ENCODE results near the gene CSRNP3. TPM values are rescaled to one million over a fixed set of nuclear protein-coding genes. Genes with fewer than 3 reads are reported as not detected.

CSRNP3 gene
- total RNA-seq, 1 experiment from 2014 or later = not detected

GRCh38 chr2:165623161-165623560 lies 153.7 kb downstream of the CSRNP3 start:
- no peak for ATAC-seq
- CTCF ChIA-PET = no interaction called here
- intact Hi-C loops (cut with micrococcal nuclease; ENCODE audit: unreplicated experiment) (no loop called here), in situ Hi-C loops (cut with HindIII; ENCODE audit: low pct_unique_long_range_greater_than_20kb, low sequenced_read_pairs) (no loop called here)
- no TSS peak for BruUV-seq (replicated peaks)
- H3K27me3 ChIP-seq (ENCODE audit: control insufficient read depth, insufficient read depth, low read length) = no peaks in the 10 kb centered on the region
- no peak overlapping the region for H3K4me3 ChIP-seq (ENCODE audit: low read depth in 2 of 2, low read length in 2 of 2)
- POLR2A ChIA-PET = no interaction called here
- no peaks in the 10 kb centered on the region for H3K9me3 ChIP-seq (ENCODE audit: control insufficient read depth, insufficient read depth, low read depth, low read length)
- H3K36me3 ChIP-seq (ENCODE audit: control insufficient read depth, insufficient read depth, low read length) = no peaks in the 10 kb centered on the region
- H3K4me1 ChIP-seq (ENCODE audit: control insufficient read depth, insufficient read depth, low read length) = no peaks in the 10 kb centered on the region
- H3K27ac ChIP-seq (ENCODE audit: low read length) = no peak overlapping the region
- TF ChIP-seq SIN3A (IDR thresholded peaks at IDR 0.05; ENCODE audit: borderline replicate concordance, insufficient read depth, low read depth, low read length) = no peak
- TF ChIP-seq TCF7L2 (IDR thresholded peaks at IDR 0.05; ENCODE audit: low read depth, low read length) = no peak
- TF ChIP-seq REST (IDR thresholded peaks at IDR 0.05; ENCODE audit: insufficient read depth in 1 of 2, low read depth in 2 of 2, low read length in 1 of 2) = no peak
- TF ChIP-seq, protein P1, sequence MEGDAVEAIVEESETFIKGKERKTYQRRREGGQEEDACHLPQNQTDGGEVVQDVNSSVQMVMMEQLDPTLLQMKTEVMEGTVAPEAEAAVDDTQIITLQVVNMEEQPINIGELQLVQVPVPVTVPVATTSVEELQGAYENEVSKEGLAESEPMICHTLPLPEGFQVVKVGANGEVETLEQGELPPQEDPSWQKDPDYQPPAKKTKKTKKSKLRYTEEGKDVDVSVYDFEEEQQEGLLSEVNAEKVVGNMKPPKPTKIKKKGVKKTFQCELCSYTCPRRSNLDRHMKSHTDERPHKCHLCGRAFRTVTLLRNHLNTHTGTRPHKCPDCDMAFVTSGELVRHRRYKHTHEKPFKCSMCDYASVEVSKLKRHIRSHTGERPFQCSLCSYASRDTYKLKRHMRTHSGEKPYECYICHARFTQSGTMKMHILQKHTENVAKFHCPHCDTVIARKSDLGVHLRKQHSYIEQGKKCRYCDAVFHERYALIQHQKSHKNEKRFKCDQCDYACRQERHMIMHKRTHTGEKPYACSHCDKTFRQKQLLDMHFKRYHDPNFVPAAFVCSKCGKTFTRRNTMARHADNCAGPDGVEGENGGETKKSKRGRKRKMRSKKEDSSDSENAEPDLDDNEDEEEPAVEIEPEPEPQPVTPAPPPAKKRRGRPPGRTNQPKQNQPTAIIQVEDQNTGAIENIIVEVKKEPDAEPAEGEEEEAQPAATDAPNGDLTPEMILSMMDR (IDR thresholded peaks at IDR 0.05) = no peak
- TF ChIP-seq POLR2AphosphoS5 (IDR thresholded peaks at IDR 0.05; ENCODE audit: low read depth, low read length) = no peak
- no peak for DNase-seq (ENCODE audit: low read depth, low spot score)

DNA sequence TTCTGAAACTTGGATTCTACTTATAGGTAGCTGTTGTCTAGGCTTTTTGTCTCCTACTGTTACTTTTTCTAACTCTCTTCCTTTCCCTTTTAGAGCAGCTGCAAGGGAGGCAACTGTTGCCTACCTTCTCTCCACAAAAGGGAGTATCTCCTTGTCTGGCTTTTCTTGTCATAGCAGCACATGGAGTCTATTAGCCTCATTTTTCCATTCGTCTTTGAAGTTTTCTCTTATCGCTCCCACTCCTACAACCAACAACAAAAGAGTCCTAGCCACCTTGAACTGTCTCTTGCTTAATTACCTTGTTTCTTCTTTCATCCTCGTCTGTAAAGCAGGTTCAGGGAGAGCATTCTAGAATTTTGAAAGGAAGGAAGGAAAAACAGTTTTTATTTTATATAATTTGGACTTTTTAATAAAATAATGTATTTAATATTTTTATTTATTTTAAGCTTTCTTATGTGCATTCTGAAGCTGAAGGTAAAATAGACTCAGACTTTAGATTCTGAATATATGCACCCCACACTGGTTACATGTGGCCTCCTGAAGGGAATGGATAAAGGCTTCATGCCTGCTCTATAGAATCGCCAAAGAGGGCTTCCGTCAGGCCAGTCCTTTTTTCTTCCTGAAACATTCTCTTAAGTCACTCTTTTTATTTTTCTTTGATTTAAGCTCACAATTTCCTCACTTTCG lies 154.4 kb downstream of the CSRNP3 start:
- POLR2A ChIA-PET = no interaction called here
- no peak for ATAC-seq
- BruUV-seq (replicated peaks) = no TSS peak

More for the DNA sequence above, 154.4 kb downstream of the CSRNP3 start:
- H3K27me3 ChIP-seq (ENCODE audit: control insufficient read depth, insufficient read depth, low read length) = no peaks in the 10 kb centered on the region
- CTCF ChIA-PET = no interaction called here
- no peaks in the 10 kb centered on the region for H3K9me3 ChIP-seq (ENCODE audit: control insufficient read depth, insufficient read depth, low read depth, low read length)
- no peaks in the 10 kb centered on the region for H3K36me3 ChIP-seq (ENCODE audit: control insufficient read depth, insufficient read depth, low read length)
- intact Hi-C loops (cut with micrococcal nuclease; ENCODE audit: unreplicated experiment) = no loop called here
- H3K4me1 ChIP-seq (ENCODE audit: control insufficient read depth, insufficient read depth, low read length) = no peaks in the 10 kb centered on the region
- H3K4me3 ChIP-seq (ENCODE audit: low read depth in 2 of 2, low read length in 2 of 2) = no peak overlapping the region
- H3K27ac ChIP-seq (ENCODE audit: low read length) = no peak overlapping the region
- no peak for TF ChIP-seq POLR2AphosphoS5 (IDR thresholded peaks at IDR 0.05; ENCODE audit: low read depth, low read length)
- no peak for TF ChIP-seq REST (IDR thresholded peaks at IDR 0.05; ENCODE audit: insufficient read depth in 1 of 2, low read depth in 2 of 2, low read length in 1 of 2)
- no peak for TF ChIP-seq SIN3A (IDR thresholded peaks at IDR 0.05; ENCODE audit: borderline replicate concordance, insufficient read depth, low read depth, low read length)
- TF ChIP-seq, protein P1 (IDR thresholded peaks at IDR 0.05) = no peak
- TF ChIP-seq TCF7L2 (IDR thresholded peaks at IDR 0.05; ENCODE audit: low read depth, low read length) = no peak
- no peak for DNase-seq (ENCODE audit: low read depth, low spot score)
- in situ Hi-C loops (cut with HindIII; ENCODE audit: low pct_unique_long_range_greater_than_20kb, low sequenced_read_pairs) = no loop called here

Measured in Panc1 (cell line).